GM19328 (cell line): ENCODE data around the gene MLLT1.

Source experiments
- ATAC-seq: cut with Tn5 transposase; IDR thresholded peaks from one replicate; pipeline ENCODE4 v1.9.1; 2021; ENCODE audit warnings: mild to moderate bottlenecking, moderate library complexity; ENCODE audit not compliant: unreplicated experiment

MLLT1 gene

DNA sequence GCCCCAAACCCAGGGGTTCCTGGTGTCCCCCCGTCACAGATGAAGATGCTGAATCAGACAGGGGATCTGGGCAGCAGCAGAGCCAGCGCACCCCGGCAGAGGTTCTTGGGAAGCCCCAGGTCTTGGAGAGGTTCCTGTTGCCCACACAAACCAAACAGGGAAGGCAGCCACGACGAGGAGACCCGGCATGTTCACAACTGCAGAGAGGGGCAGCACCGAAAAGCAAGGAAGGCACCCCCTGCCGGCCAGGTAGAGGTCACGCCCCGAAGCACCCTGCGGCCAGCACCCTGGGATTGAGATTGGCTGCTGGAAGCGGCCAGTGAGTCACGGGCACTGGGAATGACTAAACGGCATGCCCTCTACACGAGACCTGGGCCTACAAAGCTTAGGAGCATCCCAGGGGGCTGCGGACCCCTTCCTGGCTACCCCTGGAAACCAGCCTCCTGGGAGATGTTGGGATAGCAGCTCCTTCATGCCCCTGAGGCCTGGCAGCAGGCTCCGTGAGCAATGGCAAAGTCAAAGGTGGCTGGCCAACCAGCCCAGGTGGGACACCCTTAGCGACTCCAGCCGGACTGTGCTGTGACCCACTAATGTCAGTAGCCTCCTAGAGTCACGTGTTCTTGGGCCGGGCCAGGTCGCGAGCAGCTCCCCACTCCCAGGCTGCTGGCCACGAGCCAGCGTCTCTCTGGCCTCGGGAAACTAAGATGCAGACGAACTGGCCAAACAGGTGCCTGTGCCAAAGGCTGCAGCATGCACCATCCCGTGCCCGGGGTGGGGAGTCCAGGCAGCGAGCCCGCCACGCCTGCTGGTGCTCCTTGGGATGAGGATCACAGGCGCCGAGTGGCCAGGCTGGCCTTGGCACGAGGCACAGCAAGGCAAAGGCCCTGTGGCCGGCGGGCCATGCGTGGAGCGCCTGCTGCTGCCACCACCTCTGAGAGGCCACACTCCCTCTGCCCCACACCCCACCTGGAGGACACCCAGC lies 43.2 kb downstream of the MLLT1 start:
- no peak for ATAC-seq

GRCh38 chr19:6235031-6235951 lies 44.5 kb downstream of the MLLT1 start:
- ATAC-seq: no peak

DNA sequence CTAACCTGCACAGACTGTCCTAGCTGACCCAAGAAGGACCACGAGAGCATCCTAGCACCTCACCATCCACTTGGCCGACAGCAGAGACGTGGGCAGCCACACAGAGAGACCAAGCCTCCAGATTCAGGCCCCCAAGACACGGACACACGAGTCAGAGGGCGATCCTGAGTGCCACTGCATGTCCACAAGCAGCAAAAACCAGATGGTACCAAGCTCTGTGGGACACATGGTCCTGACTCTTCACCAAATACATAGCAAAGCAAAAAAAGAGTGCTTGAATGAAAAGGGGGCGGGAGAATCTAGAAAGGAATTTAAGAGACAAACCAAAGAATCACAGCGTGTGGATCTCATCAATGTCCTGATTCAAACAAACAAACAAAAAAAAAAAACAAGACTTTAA lies 45.2 kb downstream of the MLLT1 start:
- no peak for ATAC-seq

- ATAC-seq: no peak
Measured at GRCh38 chr19:6233827-6234511, 45.8 kb downstream of the MLLT1 start.

GRCh38 chr19:6233056-6233826 lies 46.5 kb downstream of the MLLT1 start:
- ATAC-seq: no peak

DNA sequence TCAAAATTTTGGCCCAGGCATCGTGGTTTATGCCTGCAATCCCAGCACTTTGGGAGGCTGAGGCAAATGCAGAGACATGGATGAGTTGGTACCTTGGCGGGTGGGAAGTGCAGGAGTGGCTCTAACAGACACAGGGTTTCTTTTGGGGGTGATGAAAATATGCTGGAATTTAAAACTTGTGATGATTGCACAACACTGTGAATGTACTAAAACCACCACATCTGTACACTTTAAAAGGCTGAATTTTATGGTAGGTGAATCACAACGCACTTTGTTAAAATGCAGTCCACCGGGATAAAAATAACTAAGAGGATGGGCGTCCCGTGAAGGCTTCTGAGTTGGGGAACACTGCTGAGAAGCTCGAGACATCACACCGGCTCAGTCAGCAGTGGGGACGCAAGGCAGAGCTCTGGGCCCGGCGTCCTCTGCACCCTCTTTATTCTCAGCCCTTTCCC lies 47.1 kb downstream of the MLLT1 start:
- no peak for ATAC-seq

DNA sequence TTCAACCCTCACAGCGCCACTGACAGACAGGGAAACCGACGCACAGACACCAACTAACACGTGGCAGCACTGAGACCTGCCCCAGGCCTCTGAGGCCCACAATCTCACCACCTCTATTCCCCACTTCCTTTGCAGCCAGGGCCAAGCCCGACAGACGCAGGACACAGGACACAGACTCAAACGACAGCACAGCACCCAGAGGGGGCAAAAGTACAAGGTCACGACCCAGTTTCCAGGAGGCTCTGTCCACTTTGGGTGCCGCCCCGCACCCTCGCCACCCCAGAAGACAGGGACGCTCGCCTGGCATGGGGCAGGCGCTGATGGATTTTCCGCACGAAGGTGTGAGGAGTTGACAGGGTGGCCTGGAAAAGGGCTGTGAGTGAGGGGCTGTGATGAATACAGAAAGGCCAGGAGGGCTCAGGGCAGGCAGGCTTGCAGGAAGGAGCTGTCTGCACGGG lies 48.8 kb downstream of the MLLT1 start:
- no peak for ATAC-seq

- no peak for ATAC-seq
Measured at GRCh38 chr19:6229951-6230712, 49.6 kb downstream of the MLLT1 start.

DNA sequence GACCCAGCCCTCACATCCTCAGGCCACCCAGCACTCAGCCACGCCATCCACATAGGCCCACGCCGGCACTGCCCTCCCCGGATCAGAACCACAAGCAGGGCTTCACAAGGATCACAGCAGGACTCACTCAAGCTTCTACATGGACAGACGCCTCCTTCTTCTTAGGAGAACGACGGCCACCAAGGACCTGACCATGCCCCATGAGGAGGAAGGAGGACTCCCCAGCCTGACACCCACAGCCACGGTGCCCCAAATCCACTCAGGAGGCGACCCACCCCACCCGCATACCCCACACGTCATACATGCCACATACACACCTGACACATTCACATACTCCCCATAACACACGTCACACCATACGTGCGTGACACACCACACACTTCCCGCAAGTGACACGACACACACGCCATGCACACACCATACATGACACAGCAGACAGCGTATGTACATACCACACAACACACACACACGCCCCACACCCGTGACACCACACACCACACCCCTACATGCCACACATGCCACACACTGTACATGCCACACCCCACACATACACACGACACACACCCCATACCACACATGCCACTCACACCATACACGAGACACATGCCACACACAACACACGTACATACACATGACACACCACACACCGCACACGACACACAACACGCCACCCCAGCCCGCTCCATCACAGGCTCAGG lies 50.4 kb downstream of the MLLT1 start:
- no peak for ATAC-seq

- ATAC-seq: no peak
Measured at GRCh38 chr19:6228551-6229215, 51.1 kb downstream of the MLLT1 start.

DNA sequence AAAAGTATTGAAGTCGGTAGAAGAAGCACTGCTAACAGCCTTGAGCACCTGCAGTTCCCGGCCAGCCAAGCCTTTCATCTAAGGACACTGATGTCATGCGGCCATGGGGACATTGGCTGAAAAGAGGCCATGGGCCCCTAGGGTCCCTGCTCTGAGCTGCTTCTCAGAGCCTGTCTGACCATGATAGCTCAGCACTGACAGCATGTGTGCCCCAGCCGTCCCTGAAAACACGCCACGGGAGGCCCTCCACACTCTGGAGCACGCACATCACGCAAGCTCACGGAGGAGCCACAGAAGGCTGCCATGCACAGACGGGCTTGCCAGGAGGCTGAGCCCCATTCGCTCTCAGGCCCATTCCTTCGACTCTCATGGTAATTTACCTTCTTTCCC lies 51.8 kb downstream of the MLLT1 start:
- no peak for ATAC-seq

DNA sequence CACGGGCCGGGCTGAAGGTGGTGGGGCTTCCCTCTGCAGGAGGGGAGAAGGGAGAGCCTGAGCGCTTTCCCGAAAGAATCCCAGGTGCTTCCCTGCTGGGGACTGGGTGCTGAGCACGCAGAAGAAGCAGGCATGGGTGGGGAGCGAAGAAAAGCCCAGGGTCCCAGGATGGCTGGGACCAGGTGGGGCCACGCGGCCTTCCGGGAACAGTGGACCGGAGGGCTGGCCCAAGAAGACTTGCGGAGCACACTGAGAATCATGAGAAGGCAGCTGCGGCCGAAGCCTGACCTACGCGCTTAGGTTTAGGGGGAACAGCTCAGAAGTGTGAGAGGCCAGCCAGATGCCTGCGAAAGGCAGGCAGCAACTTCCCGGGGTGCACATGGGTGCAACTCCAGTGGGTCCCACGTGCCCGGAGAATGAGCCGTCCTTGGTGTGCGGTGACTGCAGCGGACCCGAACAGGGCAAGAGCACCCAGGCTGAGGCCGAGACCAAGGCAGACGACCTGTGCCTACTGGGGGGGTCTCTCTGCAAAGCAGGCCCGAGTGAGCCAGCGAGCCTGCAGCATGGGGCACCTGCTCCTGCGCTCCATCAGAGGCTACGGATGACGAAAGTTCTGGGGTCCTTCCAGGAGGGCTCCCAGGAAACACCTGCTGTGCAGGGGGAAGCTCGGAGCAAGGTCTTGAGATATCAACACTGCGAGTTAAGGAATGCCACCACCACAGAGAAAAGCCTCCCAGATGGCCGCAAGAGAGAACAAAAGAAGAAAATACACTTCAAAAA lies 52.4 kb downstream of the MLLT1 start:
- no peak for ATAC-seq

GRCh38 chr19:6226444-6227155 lies 53.2 kb downstream of the MLLT1 start:
- ATAC-seq: no peak

DNA sequence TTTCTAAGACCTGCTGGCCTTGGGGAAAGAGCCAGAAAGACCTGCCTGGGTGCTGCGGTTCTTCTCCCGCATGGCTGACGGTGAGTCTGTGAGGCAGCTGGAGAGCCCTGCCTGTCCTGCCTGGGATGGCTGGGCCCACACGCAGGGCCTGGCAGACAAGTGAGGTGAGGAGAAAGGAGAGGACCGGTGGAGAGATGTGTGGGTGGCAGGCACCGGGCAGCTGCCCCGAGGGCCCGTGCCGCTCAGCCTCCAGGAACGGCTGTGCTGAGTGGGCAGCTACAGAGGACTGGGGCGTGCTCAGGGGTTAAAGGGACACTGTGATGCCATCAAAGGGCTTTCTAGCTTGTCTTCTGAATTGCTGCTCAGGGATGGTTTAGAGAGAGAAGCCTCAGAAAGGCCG lies 53.8 kb downstream of the MLLT1 start:
- ATAC-seq: no peak

DNA sequence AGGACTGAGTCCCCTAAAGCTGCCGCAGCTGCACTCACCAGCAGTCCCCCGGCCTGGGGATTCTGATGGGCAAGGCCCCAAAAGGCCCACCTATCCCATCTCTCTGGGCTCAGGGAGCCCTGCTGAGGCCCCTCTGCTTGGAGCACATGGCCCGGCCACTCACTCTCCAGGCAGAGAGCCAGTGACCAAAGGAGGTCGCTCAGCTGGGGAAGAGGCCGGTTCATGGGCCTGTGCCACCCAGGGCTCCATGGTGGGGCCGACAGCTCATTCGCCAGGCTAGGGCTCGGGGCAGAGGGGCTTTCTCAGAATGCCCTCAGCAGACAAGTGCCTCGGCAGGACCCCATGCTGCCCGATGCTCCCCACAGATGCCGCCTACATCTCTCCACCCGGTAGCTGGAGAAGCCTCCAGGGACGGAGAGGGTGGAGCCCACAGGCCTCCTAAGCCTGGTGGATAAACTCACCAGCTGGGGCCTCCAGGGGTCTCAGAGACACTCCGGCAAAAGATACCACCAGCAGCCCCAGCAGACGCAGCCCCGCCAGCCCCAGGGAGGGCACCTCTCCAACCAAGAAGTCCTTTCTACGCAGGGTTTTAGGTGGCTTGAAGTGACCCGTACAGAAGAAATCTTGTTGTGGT lies 54.4 kb downstream of the MLLT1 start:
- no peak for ATAC-seq

DNA sequence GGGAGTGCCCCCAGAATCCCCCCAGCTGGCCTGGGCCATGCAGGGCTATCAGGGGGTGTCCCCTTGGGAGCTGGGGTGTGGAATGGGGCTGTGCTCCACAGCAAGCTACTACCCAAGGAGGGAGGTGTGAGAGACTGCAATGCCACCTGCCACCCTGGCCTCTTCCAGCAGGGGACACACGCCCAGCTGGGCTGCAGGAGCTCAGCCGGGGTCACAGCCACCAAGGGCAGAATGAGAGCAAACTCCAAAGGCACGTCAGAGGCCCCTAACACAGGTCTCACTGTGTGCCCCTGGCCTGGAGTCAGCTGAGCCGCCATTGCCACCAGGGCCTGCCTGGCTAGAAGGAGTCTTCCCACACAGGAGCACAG lies 55.5 kb downstream of the MLLT1 start:
- no peak for ATAC-seq
